ENCODE results near the gene CLEC2D.

DNA sequence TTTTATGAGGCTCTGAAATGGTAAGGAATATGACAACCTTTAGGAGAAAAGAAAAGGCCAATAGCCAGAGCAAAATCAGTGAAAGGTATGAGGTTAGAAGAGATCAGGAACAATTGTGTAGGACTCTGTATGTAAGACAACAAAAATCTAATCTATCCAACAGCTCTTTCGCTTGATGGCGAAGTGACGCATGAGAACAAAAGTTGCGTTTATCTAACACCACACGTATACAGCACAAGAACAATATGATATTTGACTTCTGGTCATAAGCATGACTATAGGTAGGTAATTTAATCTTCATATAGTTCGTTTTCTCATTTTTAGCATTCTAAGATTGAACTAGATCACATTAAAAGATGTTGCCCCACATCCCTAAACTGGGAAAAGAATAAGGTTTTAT lies 61.9 kb downstream of the CLEC2D start:
- TF ChIP-seq, protein P1, sequence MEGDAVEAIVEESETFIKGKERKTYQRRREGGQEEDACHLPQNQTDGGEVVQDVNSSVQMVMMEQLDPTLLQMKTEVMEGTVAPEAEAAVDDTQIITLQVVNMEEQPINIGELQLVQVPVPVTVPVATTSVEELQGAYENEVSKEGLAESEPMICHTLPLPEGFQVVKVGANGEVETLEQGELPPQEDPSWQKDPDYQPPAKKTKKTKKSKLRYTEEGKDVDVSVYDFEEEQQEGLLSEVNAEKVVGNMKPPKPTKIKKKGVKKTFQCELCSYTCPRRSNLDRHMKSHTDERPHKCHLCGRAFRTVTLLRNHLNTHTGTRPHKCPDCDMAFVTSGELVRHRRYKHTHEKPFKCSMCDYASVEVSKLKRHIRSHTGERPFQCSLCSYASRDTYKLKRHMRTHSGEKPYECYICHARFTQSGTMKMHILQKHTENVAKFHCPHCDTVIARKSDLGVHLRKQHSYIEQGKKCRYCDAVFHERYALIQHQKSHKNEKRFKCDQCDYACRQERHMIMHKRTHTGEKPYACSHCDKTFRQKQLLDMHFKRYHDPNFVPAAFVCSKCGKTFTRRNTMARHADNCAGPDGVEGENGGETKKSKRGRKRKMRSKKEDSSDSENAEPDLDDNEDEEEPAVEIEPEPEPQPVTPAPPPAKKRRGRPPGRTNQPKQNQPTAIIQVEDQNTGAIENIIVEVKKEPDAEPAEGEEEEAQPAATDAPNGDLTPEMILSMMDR (IDR thresholded peaks at IDR 0.05; ENCODE audit: low read depth, low read length, poor library complexity, severe bottlenecking) = no peak
- no peak for TF ChIP-seq EZH2phosphoT487 (IDR thresholded peaks at IDR 0.05; ENCODE audit: borderline replicate concordance, low read length)

Data from DOHH2 (cell line).